Occipital lobe (tissue), 2 donors: ENCODE results near the gene EDIL3. TPM values are rescaled to one million over a fixed set of nuclear protein-coding genes. Genes with fewer than 3 reads are reported as not detected.
"Not testable (repeated sequence)": the region's sequence is repeated elsewhere in the genome, so short reads cannot be mapped to it uniquely, and the experiment has no call there.

Experiments used
- DNase-seq: peaks from one replicate; lab custom pipeline; 2025; lab: John Stamatoyannopoulos, UW
- total RNA-seq: library from RNA; depleted of rRNA; stranded (reverse); fragments of >200 nt; gene quantifications from one replicate; pipeline ENCODE4 v1.2.3, GENCODE V29; 2014

Gene EDIL3
- total RNA-seq, 1 donor from 2014 or later = 78.0 TPM

GRCh38 chr5:84191281-84191680 lies 193.4 kb downstream of the EDIL3 start:
- DNase-seq = no peak

GRCh38 chr5:84184857-84185256 lies 199.8 kb downstream of the EDIL3 start:
- no peak for DNase-seq

- DNase-seq = no peak
These were observed 203.6 kb downstream of the EDIL3 start for GRCh38 chr5:84181093-84181492.

GRCh38 chr5:84168841-84169240 lies 215.8 kb downstream of the EDIL3 start:
- DNase-seq = no peak

DNA sequence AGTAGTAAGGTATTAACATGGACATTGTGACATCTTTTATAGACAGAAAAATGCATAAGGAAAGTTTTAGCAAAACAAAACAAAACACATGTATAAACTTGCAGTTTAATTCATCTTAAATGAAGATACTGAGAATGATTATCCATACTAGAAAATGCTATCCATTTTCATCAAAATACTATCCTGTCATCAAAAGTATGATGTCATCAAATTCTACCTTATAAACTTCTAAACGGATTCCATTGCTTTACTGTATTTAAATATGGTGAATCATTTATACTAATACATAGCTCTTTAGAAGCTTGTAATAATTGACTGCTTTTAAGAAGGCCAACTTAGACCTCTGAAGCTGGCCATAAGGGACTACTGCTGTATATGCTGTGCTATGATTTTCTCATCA lies 221.0 kb downstream of the EDIL3 start:
- no peak for DNase-seq

- no peak for DNase-seq
These were observed 222.0 kb downstream of the EDIL3 start for GRCh38 chr5:84162695-84163094.

DNA sequence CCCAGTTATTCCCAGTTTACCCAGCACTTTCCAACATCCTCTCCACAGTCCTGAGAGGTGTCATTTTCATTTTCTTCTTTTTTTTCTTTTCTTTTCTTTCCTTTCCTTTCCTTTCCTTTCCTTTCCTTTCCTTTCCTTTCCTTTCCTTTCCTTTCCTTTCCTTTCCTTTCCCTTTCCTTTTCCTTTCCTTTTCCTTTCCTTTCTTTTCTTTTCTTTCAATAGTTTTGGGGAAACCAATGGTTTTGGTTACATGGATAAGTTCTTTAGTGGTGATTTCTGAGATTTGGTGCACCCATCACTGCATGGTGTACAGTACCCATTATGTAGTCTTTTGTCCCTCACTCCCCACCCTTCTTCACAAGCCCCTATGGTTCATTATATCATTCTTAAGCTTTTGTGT lies 224.0 kb downstream of the EDIL3 start:
- not testable (repeated sequence) for DNase-seq

DNA sequence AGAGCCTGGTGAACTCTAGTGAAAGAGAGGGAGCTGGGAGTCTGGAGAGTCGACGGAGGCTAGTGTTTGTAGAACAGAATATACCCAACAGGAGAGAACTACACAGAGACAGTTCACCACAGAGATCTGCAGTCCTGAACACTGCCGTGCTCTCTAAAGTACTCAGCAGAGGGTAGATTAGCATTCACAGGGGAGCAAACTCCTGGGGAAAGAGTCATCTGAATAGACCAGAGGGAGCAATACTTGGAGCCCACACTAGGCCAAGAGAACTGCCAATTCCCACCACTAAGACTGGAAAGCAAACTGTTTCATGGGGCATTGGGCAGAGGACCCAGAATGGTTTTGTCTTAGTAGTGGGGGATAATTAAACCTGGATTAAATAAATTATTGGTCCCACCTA lies 235.6 kb downstream of the EDIL3 start:
- no peak for DNase-seq

DNA sequence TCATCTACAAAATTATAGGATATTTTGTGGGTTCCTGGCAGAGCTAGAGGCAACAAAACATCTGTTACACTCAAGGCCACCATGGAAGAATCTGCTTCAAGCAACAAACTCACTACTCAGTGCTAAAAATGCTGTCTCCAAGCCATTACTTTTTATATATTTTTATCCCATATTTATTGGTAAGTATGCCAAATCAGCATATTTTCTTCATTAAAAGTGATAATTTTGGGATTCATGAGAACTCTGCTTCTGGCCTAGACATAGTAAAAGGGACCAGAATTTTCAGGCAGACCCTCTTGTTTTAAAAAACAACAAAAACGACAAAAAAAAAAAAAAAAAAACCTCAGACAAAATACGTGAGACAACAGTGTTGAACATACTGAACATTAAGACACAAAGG lies 236.0 kb downstream of the EDIL3 start:
- DNase-seq = no peak

- no peak for DNase-seq
These were observed 247.1 kb downstream of the EDIL3 start for GRCh38 chr5:84137541-84137940.

DNA sequence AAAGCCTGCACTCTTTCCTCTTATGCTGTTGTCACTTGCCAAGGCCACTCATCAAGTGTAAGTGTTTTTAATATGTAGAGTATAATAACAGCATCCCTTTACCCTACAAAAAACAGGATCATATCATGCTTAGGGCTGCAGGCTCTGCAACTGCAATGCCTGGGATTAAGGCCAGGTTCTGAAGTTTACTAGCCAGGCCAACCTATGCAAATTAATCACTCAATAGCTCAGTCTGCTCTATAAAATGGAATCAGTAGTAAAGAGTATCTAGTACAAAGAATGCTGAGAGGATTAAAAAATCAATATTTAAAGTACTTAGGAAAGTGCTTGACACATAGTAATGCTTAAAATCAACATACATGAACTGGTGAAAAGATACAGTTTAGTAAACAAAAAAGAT lies 253.3 kb downstream of the EDIL3 start:
- DNase-seq = no peak

GRCh38 chr5:84130006-84130580 lies 254.6 kb downstream of the EDIL3 start:
- DNase-seq = no peak

DNA sequence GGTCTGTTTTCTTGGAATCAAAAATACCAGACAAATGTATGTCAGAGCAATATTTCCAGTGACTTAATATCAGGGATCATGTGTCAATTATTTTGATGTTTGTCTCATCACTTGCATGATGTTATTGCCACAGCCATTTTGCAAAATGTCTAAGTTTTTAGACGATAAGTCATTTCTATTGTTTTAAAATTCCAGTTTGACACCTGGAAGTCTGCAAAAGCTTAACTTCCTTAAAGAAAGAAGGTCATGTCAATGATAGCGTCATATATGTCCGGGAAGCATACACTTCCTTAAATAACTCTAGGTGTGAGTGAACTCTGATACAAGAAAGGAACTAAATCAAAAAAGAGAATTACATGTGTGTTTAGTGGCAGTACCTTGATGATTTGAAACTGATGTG lies 259.5 kb downstream of the EDIL3 start:
- no peak for DNase-seq

DNA sequence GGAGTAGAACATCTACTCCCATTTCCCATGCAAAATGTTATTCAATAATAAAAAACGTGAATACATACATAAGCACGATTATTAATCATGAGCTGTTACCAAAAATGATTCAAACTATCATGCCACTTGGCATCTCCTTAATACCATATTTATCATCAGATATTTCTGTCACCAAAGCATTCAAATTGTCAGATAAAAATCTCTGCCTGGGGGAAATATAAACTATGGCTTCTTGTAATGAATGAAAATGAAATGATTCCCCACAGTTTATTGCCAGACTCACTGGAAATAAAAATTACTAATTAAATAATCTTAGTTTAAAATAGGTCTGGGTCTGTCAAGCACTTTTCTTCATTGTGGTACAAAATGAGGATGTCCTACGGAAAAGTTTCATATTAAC lies 265.4 kb downstream of the EDIL3 start:
- DNase-seq = no peak

DNA sequence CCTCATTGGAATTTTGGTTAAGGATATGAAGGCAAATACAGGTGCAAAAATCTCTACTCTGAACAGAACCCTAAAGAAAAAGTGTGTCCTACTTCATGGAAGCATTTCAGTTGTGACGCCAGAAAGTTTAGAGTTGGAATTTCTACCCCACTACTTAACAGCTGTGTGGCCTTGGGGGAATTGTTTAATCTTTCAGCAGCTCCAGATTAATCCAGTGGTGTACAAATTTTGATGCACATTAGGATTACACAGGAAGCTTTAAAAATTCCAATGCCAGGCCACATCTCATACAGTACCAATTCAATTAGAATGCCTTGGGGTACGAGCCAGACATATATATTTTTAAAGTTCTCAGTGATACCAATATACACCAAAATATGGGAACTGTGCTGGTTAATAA lies 266.1 kb downstream of the EDIL3 start:
- no peak for DNase-seq

- no peak for DNase-seq
These were observed 269.0 kb downstream of the EDIL3 start for GRCh38 chr5:84115727-84116126.

DNA sequence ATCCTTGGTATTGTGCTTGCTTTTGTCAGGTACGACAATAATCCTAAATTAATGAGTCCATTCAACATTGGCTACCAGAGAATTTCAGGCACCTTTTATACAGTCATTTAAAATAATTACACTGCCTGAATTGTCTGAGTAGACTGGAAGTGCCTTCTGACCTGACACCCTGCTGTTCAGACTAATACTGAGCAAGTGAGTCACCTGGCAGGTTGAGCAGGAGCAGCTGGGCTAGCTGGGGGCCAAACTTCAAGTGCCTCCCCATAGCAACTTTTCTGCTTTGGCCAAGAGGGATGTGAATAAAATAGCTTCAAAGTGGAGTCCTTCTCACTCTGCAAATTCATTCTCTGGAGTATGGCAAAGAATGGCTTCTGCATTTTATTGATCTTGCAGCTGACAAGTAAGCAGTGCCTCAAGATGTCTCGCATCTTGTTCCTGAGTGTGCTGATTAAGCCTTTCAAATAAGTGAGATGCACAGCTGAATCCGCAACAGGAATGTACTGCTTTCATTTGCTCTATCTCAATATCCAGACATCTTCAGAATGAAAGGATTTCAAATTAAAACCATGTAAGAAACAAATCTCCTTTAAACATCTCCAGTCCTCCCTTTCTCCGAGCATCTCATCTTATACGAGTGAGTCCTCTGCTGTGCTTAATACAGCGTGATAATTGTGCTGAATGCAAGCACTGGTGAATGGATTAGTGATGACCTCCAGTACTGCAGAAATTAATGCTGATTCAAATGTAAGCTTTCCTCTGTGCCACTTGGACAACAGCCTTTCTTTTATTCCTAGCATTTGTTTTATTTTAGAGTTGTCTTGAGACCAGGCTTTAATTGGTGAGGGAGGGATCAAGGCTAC lies 271.2 kb downstream of the EDIL3 start:
- no peak for DNase-seq

DNA sequence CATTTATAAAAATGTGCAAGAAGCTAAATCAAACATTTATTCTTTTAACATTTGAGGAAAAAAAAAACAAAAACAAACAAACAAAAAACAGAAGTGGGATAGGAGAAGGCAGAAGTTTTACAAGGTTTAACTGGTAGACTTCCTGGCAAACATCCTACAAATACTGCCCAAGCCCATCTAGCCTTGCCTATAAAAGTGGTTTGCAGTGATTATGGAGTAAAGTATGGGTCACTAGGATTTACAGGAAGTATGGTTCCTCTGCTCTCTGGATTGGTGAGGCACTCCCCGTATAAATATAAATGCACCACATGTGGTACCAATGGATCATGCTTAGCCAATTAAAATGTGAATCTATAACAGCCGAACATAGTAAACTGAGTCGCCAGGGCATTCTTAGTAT lies 291.9 kb downstream of the EDIL3 start:
- DNase-seq = no peak

DNA sequence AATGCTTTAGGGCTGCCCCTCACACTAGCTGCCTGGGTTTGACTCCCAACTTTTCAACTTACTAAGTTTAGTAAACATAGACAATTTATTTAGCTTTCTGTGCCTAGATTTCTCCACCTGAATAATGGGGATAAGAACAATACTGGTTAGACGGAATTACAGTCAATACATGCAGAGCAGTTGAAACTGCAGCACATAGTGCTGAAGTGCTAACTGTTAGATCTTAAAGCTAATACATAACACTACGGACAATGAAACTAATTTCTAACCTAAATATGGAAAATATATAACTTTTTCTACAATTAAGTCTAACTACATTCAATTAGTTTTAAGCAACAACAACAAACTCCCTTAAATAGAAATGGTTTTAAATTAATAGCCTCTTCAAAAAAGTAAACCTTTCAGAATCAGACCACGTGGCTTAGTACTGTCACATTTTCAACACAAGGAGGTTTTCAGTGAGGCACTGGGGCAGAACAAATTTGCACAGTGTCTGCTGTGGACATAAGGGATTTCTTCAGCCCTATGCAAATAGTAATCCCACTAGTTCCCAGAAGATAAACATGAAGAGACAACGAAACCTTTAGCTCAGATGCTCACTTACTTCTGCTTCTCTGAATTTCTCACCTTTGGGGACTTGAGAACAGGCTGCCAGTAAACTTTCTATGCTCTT lies 293.4 kb downstream of the EDIL3 start:
- DNase-seq = no peak

DNA sequence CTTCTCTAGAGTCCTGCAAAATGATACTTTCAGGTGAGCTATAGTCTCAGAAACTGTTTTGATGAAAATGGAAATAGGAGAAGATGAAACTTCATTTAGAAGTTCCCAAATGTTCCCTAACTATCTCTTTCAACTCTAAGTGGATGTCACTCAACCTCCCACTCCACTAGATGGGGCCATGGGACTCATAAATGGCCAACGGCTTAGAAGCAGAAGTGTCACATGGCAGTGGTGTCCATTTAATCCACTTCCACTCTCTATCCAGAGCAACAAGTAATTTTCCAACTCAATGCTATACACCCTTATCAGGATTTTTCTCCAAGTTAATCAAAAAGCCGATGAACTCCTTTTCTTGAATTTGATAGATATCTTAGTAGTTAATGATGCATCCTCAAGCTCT lies 295.7 kb downstream of the EDIL3 start:
- DNase-seq = no peak

- no peak for DNase-seq
These were observed 298.2 kb downstream of the EDIL3 start for GRCh38 chr5:84086511-84086910.

DNA sequence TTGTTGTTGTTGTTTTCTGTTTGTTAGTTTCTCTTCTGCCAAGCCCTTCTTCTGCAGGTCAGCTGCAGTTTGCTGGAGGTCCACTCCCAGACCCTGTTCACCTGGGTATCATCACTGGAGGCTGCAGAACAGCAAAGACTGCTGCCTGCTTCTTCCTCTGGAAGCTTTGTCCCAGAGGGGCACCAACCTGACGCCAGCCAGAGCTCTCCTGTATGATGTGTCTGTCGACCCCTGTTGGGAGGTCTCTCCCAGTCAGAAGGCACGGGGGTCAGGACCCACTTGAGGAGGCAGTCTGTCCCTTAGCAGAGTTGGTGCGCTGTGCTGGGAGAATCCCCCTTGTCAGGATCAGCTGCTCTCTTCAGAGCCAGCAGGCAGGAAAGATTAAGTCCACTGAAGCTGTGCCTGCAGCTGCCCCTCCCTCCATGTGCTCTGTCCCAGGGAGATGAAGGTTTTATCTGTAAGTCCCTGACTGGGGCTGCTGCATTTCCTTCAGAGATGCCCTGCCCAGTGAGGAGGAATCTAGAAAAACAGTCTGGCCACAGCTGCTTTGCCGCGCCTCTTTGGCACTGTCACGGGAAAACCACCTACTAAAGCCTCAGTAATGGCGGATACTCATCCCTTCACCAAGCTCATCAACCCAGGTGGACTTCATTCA lies 299.2 kb downstream of the EDIL3 start:
- no peak for DNase-seq
